Gastrocnemius medialis (tissue), 4 donors: Measurements from ENCODE around the gene CFDP1. TPM values are rescaled to one million over a fixed set of nuclear protein-coding genes. Genes with fewer than 3 reads are reported as not detected.

ENCODE experiments used
- ATAC-seq, 2 donors: fragments of 150-250 bp; one replicate each; pipeline ENCODE4 v1.9.1; 2016
- DNase-seq, 2 donors: peaks; one replicate each; pipeline ENCODE4 v3.0.0-alpha.2; 2019
- H3K27ac ChIP-seq, 4 donors: fragments of 200-600 bp; sonication (generic); 1 replicate in 1 of 4; 2 replicates in 3 of 4; pipeline ENCODE4 v1.5.1; 2016 to 2018; ENCODE audit warnings: mild to moderate bottlenecking in 2 of 4, moderate library complexity in 1 of 4
- H3K27me3 ChIP-seq, 3 donors: fragments of 200-600 bp; sonication (generic) in 2 of 3; 1 replicate in 1 of 3; 2 replicates in 2 of 3; pipeline versions ENCODE4 v1.5.1 to v1.6.0; 2016 to 2019; ENCODE audit warnings: mild to moderate bottlenecking in 1 of 3, moderate library complexity in 1 of 3
- H3K36me3 ChIP-seq, 2 donors: fragments of 200-600 bp; sonication (generic) in 1 of 2; one replicate each; pipeline ENCODE4 v1.5.1; 2017 to 2018
- H3K4me1 ChIP-seq, 2 donors: fragments of 200-600 bp; sonication (generic) in 1 of 2; one replicate each; pipeline ENCODE4 v1.5.1; 2016 to 2017; ENCODE audit warnings: mild to moderate bottlenecking in 2 of 2
- H3K4me3 ChIP-seq, 4 donors: fragments of 200-600 bp; sonication (generic) in 3 of 4; 1 replicate in 1 of 4; 2 replicates in 3 of 4; pipeline ENCODE4 v1.5.1; 2016 to 2019; ENCODE audit warnings: mild to moderate bottlenecking in 2 of 4
- H3K9me3 ChIP-seq, 3 donors: fragments of 200-600 bp; sonication (generic) in 2 of 3; 1 replicate in 1 of 3; 2 replicates in 2 of 3; pipeline ENCODE4 v1.5.1; 2016 to 2019
- CTCF ChIP-seq, 5 experiments: fragments of 450-650 bp in 3 of 5; fragments of 200-600 bp in 2 of 5; sonication (generic) in 2 of 5; IDR thresholded peaks in 4 of 5; conservative IDR thresholded peaks in 1 of 5; 1 replicate in 4 of 5; 2 replicates in 1 of 5; pipeline ENCODE4 v1.5.1; 2016 to 2019; ENCODE audit warnings: antibody characterized with exemption in 5 of 5, mild to moderate bottlenecking in 3 of 5, moderate library complexity in 3 of 5
- POLR2A ChIP-seq, 2 donors: fragments of 450-650 bp; IDR thresholded peaks; one replicate each; pipeline ENCODE4 v1.6.1; 2017; ENCODE audit warnings: antibody characterized with exemption in 2 of 2, mild to moderate bottlenecking in 2 of 2, moderate library complexity in 2 of 2
- in situ Hi-C, 4 donors: fragments of 200-750 bp; cut with MboI; loops; one replicate each; pipeline versions ENCODE4 v1.15.0 to v1.8.0; 2017; ENCODE audit warnings: low sequenced_read_pairs in 4 of 4
- intact Hi-C: fragments of 100-400 bp; cut with DNase I; formaldehyde crosslinking; loops from one replicate; pipeline ENCODE4 v1.15.1; 2023; ENCODE audit warnings: low total_unique reads
- total RNA-seq, 4 donors: library from RNA; depleted of rRNA; stranded (reverse); fragments of >200 nt; gene quantifications; one replicate each; pipeline versions ENCODE4 v1.1.0 to v1.2.3, GENCODE V29; 2016

The CFDP1 gene
- total RNA-seq, 4 donors from 2014 or later = 20.4 to 28.6 (median 24.2) TPM

GRCh38 chr16:75478480-75479345 is 45.4 kb upstream of the CFDP1 start:
- DNase-seq (no peak), ATAC-seq (no peak)
- Histone ChIP-seq H3K36me3 (no peaks in the 10 kb centered on the region), H3K4me1 (peaks cover 4 to 6% of the 10 kb centered on the region in 2 donors), H3K9me3 (no peaks in the 10 kb centered on the region), H3K27ac (no peak overlapping the region), H3K27me3 (no peaks in the 10 kb centered on the region), H3K4me3 (no peak overlapping the region)
- in situ Hi-C loops = loop anchor here in 2 of 4 donors (10.0 kb wide), 1 partner anchor 286 kb away; no protein-coding TSS in a partner anchor
- intact Hi-C loops = no loop called here
- TF ChIP-seq POLR2A (IDR thresholded peaks at IDR 0.05) = no peak
- TF ChIP-seq CTCF (IDR thresholded peaks at IDR 0.05 in 4 of 5, conservative IDR thresholded peaks at IDR 0.05 in 1 of 5) = no peak

- TF ChIP-seq CTCF (IDR thresholded peaks at IDR 0.05 in 4 of 5, conservative IDR thresholded peaks at IDR 0.05 in 1 of 5) (no peak), POLR2A (IDR thresholded peaks at IDR 0.05) (no peak)
- DNase-seq = no peak
- intact Hi-C loops = no loop called here
- H3K9me3 ChIP-seq = no peaks in the 10 kb centered on the region
- no peaks in the 10 kb centered on the region for H3K27me3 ChIP-seq
- H3K36me3 ChIP-seq = no peaks in the 10 kb centered on the region
- no peak overlapping the region for H3K27ac ChIP-seq
- no peak overlapping the region for H3K4me3 ChIP-seq
- H3K4me1 ChIP-seq = peaks cover 0 to under 1% of the 10 kb centered on the region in 2 donors
- ATAC-seq = no peak
- in situ Hi-C loops = loop anchor here in 2 of 4 donors (10.0 kb wide), 1 partner anchor 287 kb away; no protein-coding TSS in a partner anchor
Measured at GRCh38 chr16:75477680-75478473, 44.6 kb upstream of the CFDP1 start.

GRCh38 chr16:75476817-75477216 is 43.5 kb upstream of the CFDP1 start:
- no peak overlapping the region for H3K27ac ChIP-seq
- TF ChIP-seq POLR2A (IDR thresholded peaks at IDR 0.05) = no peak
- TF ChIP-seq CTCF (IDR thresholded peaks at IDR 0.05 in 4 of 5, conservative IDR thresholded peaks at IDR 0.05 in 1 of 5) = no peak
- no peaks in the 10 kb centered on the region for H3K36me3 ChIP-seq
- DNase-seq (no peak), ATAC-seq (no peak)
- intact Hi-C loops = no loop called here
- no peaks in the 10 kb centered on the region for H3K27me3 ChIP-seq
- in situ Hi-C loops = loop anchor here in 2 of 4 donors (10.0 kb wide), 1 partner anchor 288 kb away; no protein-coding TSS in a partner anchor
- no peaks in the 10 kb centered on the region for H3K4me1 ChIP-seq
- no peaks in the 10 kb centered on the region for H3K9me3 ChIP-seq
- H3K4me3 ChIP-seq = no peak overlapping the region

GRCh38 chr16:75475420-75475847 is 42.1 kb upstream of the CFDP1 start:
- H3K9me3 ChIP-seq = no peaks in the 10 kb centered on the region
- no peak overlapping the region for H3K27ac ChIP-seq
- in situ Hi-C loops (loop anchor here in 2 of 4 donors (10.0 kb wide), 1 partner anchor 289 kb away; no protein-coding TSS in a partner anchor), intact Hi-C loops (no loop called here)
- no peaks in the 10 kb centered on the region for H3K27me3 ChIP-seq
- DNase-seq (no peak), ATAC-seq (no peak)
- no peaks in the 10 kb centered on the region for H3K4me1 ChIP-seq
- no peaks in the 10 kb centered on the region for H3K36me3 ChIP-seq
- H3K4me3 ChIP-seq = no peak overlapping the region
- no peak for TF ChIP-seq POLR2A (IDR thresholded peaks at IDR 0.05)
- no peak for TF ChIP-seq CTCF (IDR thresholded peaks at IDR 0.05 in 4 of 5, conservative IDR thresholded peaks at IDR 0.05 in 1 of 5)
